GM12872 (cell line): ENCODE results near the gene ASB10.

Experiments
- CTCF ChIP-seq: IDR thresholded peaks from 3 replicates; pipeline ENCODE4 v1.5.1; 2011; ENCODE audit warnings: low read depth, mild to moderate bottlenecking, low read length, moderate library complexity; ENCODE audit not compliant: insufficient read depth

Gene ASB10

GRCh38 chr7:151192002-151192539 lies 5.0 kb upstream of the ASB10 start:
- TF ChIP-seq CTCF, result no peak

GRCh38 chr7:151191544-151191943 lies 4.5 kb upstream of the ASB10 start:
- TF ChIP-seq CTCF, result no peak

- TF ChIP-seq CTCF, result no peak
Observed at GRCh38 chr7:151189038-151189437, 2.0 kb upstream of the ASB10 start.

DNA sequence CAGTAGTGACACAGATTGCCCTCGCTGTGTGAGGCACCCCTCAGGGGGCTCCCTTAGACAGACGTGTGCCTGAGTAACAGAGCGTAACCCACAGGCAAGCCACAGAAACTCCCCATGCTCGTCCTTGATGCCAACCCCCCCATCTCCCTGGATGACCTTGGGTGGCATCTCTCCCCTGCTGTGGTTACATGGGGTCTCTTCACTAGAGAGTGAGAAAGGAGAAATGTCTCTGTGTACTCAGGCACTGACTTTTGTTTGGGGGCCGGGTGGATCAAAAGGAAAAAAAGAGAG lies 1.1 kb upstream of the ASB10 start:
- TF ChIP-seq CTCF, result no peak

GRCh38 chr7:151187409-151188251 lies 580 bp upstream of the ASB10 start:
- TF ChIP-seq CTCF, result no peak

DNA sequence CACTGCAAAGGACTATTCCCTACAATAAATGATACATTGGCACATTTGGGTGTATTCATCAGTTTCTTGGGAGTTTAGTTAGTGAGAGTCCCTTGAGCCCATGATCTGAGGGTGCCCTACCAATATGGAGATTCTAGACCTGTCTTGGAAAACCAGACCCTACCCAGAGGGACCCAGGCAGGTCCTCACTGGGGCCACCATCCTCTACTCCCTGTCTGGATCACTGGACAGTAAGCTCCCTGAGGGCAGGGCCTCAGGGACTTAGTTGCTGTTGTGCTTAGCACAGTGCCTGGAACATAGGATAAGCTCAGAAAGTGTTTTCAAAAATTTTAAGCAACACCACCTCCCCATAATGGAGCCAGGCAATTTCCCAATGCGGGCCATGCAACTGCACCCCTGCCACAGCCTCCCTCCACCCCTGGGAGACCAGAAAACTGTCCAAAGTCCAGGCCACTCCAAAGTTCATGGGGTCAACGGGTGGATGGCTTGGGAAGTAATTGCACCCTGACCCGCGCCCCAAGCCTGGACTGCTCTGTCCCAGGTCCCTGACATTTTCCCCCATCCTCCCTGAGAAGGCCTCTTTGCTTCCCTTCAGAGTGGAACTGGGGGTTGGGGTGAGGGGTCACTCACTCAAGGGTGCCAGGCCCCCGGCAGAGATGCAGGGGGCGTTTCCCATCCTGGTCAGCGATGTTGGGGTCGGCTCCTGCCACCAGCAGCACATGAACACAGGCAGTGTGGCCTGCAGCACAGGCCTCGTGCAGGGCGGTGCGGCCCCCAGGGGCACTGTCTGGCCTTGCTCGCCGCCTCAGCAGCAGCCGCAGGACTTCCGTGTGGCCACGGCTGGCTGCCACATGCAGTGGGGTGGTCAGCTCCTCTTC lies 1.0 kb downstream of the ASB10 start:
- TF ChIP-seq CTCF, result no peak

DNA sequence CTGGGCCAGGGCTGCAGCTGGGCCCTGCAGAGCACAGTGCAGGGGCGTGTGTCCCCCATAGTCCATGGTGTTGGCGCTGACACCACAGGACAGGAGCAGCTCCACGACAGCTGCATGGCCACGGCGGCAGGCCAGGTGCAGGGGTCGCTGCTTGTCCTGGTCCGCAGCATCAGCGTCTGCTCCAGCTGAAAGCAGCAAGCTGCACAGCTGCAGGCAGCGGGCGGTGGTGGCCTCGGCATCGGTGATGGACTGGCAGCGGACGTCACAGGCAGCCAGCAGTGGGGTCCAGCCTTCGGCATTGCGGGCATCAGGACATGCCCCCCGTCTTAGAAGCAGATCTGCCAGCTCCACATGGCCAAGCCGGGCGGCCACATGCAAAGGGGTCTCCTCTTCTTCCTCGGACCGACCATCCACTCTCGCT lies 6.0 kb downstream of the ASB10 start:
- no peak for TF ChIP-seq CTCF
